ENCODE measurements around the gene SYNE1. TPM values are rescaled to one million over a fixed set of nuclear protein-coding genes. Genes with fewer than 3 reads are reported as not detected.

The SYNE1 gene
- total RNA-seq, 6 donors from 2014 or later: 160 to 859 (median 490) TPM

DNA sequence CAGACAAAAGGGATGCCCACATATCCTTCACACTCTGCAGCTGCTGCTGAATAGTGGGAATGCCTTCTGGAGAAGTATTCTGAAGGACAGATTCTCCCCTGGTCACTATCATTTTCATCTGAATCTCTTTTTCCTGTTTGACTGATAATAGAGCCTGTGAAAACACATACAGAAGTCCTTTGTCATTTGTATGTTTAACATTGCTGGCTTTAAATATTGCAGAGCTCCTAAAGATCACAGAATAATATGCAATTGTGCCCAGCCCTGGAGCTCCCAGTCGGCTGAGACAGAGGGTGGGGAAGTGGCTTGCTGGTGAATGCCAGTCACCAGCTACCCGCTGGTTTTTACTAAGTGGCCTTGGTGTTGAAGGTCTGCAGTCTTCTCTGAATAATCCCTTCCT, 272.3 kb downstream of the SYNE1 start:
- Histone ChIP-seq H3K27me3 (no peaks in the 10 kb centered on the region), H3K4me1 (no peaks in the 10 kb centered on the region), H3K36me3 (peaks cover 14 to 86% (median 61%) of the 10 kb centered on the region in 4 donors), H3K9me3 (no peaks in the 10 kb centered on the region), H3K4me3 (no peak overlapping the region), H3K27ac (no peak overlapping the region)
- WGBS, 2 donors: 54 to 60% methylated on average over 2 of the region's 2 CpGs
- no peak for DNase-seq
- ATAC-seq (ENCODE audit: low FRiP score in 2 of 2): no peak
- TF ChIP-seq EP300 (IDR thresholded peaks at IDR 0.05) (no peak), POLR2A (IDR thresholded peaks at IDR 0.05) (no peak), POLR2AphosphoS5 (IDR thresholded peaks at IDR 0.05) (no peak)
- TF ChIP-seq, protein P1, sequence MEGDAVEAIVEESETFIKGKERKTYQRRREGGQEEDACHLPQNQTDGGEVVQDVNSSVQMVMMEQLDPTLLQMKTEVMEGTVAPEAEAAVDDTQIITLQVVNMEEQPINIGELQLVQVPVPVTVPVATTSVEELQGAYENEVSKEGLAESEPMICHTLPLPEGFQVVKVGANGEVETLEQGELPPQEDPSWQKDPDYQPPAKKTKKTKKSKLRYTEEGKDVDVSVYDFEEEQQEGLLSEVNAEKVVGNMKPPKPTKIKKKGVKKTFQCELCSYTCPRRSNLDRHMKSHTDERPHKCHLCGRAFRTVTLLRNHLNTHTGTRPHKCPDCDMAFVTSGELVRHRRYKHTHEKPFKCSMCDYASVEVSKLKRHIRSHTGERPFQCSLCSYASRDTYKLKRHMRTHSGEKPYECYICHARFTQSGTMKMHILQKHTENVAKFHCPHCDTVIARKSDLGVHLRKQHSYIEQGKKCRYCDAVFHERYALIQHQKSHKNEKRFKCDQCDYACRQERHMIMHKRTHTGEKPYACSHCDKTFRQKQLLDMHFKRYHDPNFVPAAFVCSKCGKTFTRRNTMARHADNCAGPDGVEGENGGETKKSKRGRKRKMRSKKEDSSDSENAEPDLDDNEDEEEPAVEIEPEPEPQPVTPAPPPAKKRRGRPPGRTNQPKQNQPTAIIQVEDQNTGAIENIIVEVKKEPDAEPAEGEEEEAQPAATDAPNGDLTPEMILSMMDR (IDR thresholded peaks at IDR 0.05): no peak

DNA sequence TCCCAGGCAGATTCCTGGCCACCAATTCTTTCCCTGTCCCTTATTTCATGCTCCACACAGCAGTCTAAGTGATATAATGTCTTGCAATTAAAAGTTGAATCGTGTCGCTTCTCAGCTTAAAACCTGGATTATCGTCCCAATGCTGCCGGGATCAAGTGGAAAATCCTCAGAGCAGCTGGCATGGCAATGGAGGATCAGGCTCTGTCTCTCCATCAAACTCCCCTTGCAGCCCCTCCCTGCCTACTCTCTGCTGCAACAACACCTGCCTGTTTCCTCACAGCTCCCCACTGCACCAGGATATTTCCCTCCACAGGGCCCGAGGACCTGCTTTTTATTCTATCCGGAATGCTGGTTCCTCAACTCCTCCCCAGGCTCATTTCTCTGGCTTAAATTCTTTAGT, 277.1 kb downstream of the SYNE1 start:
- no peak for TF ChIP-seq POLR2AphosphoS5 (IDR thresholded peaks at IDR 0.05)
- TF ChIP-seq, protein P1 (IDR thresholded peaks at IDR 0.05): no peak
- TF ChIP-seq POLR2A (IDR thresholded peaks at IDR 0.05): no peak
- no peak for TF ChIP-seq EP300 (IDR thresholded peaks at IDR 0.05)
- H3K36me3 ChIP-seq: peaks cover 5 to 76% (median 55%) of the 10 kb centered on the region in 4 donors
- H3K9me3 ChIP-seq: no peaks in the 10 kb centered on the region
- ATAC-seq (ENCODE audit: low FRiP score in 2 of 2) (no peak), DNase-seq (no peak)
- 89 to 92% methylated on average over 6 of the region's 6 CpGs for WGBS, 2 donors
- H3K27me3 ChIP-seq: no peaks in the 10 kb centered on the region
- no peaks in the 10 kb centered on the region for H3K4me1 ChIP-seq
- no peak overlapping the region for H3K4me3 ChIP-seq
- no peak overlapping the region for H3K27ac ChIP-seq

DNA sequence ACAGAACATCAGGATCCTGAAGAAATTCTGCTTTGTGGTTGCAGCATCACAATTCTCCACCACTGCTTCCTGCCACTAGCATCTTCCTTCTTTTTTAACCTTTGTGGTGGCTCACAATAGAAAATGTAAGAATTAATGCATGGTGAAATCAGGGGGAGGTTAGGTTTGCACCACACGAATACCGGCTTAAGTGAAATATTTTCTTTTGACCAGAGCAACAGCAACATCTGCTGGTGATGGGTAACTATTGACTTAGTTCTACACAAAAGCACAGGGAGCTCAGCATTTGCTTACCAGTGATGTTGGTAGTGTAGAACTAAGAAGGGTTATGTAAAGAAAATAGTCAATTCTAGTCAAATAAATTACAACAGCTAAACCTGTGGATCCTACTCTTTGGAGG, 280.5 kb downstream of the SYNE1 start:
- no peak for TF ChIP-seq POLR2A (IDR thresholded peaks at IDR 0.05)
- no peak for TF ChIP-seq EP300 (IDR thresholded peaks at IDR 0.05)
- no peak for TF ChIP-seq POLR2AphosphoS5 (IDR thresholded peaks at IDR 0.05)
- TF ChIP-seq, protein P1 (IDR thresholded peaks at IDR 0.05): no peak
- WGBS, 2 donors: 37 to 70% methylated on average over 2 of the region's 2 CpGs
- Histone ChIP-seq H3K9me3 (no peaks in the 10 kb centered on the region), H3K36me3 (peaks cover 20 to 85% (median 69%) of the 10 kb centered on the region in 4 donors), H3K27me3 (no peaks in the 10 kb centered on the region), H3K4me1 (no peaks in the 10 kb centered on the region), H3K27ac (no peak overlapping the region), H3K4me3 (no peak overlapping the region)
- no peak for ATAC-seq (ENCODE audit: low FRiP score in 2 of 2)
- DNase-seq: no peak

DNA sequence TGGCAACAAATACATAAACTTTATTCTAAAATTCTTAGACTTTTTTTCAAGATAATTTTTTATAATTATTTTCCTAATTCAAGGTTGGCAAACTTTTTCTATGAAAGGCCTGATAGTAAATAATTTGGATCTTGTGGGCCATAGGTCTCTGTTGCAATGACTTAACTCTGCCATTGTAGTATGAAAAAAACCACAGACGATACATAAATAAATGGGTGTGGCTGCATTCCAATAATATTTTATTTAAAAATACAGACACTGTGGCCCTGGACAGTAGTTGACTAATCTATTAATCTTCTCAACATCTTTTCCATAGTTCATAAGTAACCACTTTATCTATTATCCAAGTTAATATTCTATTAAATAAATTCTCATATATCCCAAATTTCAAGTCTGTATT, 281.1 kb downstream of the SYNE1 start:
- no peak for ATAC-seq (ENCODE audit: low FRiP score in 2 of 2)

DNA sequence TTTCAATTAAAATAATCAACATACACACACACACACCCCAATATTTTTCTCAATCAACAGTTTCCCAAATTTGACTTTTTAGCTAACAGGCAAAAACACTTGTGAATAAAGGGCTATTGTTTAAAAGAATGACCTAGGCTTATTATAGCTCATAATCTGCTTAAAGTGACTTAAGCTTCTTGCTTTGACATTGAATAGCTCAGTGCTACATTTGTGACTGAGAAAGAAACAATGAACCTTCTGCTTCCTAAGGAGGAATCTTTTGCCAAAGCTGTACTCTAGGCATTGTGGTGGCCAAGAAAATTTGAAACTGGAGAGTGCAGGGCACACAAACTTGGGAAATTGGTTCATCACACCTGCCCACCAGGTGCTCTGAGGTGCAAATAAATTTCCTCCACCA, 282.0 kb downstream of the SYNE1 start:
- TF ChIP-seq EP300 (IDR thresholded peaks at IDR 0.05) (no peak), POLR2A (IDR thresholded peaks at IDR 0.05) (no peak)
- no peak for DNase-seq
- no peak overlapping the region for H3K27ac ChIP-seq

More for the DNA sequence above, 281.1 kb downstream of the SYNE1 start:
- no peak overlapping the region for H3K4me3 ChIP-seq
- no peak overlapping the region for H3K27ac ChIP-seq
- TF ChIP-seq EP300 (IDR thresholded peaks at IDR 0.05) (no peak), POLR2A (IDR thresholded peaks at IDR 0.05) (no peak), POLR2AphosphoS5 (IDR thresholded peaks at IDR 0.05) (no peak)
- TF ChIP-seq, protein P1 (IDR thresholded peaks at IDR 0.05): no peak
- H3K4me1 ChIP-seq: no peaks in the 10 kb centered on the region
- 50 to 68% methylated on average over 1 of the region's 1 CpG for WGBS, 2 donors
- DNase-seq: no peak
- no peaks in the 10 kb centered on the region for H3K9me3 ChIP-seq
- H3K27me3 ChIP-seq: no peaks in the 10 kb centered on the region
- H3K36me3 ChIP-seq: peaks cover 20 to 85% (median 69%) of the 10 kb centered on the region in 4 donors

More for the DNA sequence above, 282.0 kb downstream of the SYNE1 start:
- no peak for ATAC-seq (ENCODE audit: low FRiP score in 2 of 2)
- Histone ChIP-seq H3K4me1 (no peaks in the 10 kb centered on the region), H3K27me3 (no peaks in the 10 kb centered on the region), H3K36me3 (peaks cover 20 to 85% (median 68%) of the 10 kb centered on the region in 4 donors), H3K9me3 (no peaks in the 10 kb centered on the region), H3K4me3 (no peak overlapping the region)

All from upper lobe of left lung (tissue), 6 donors.